ENCODE measurements around the gene TCERG1L. TPM values are rescaled to one million over a fixed set of nuclear protein-coding genes. Genes with fewer than 3 reads are reported as not detected.

Gene TCERG1L
- total RNA-seq, 2 experiments from 2014 or later, result not detected

DNA sequence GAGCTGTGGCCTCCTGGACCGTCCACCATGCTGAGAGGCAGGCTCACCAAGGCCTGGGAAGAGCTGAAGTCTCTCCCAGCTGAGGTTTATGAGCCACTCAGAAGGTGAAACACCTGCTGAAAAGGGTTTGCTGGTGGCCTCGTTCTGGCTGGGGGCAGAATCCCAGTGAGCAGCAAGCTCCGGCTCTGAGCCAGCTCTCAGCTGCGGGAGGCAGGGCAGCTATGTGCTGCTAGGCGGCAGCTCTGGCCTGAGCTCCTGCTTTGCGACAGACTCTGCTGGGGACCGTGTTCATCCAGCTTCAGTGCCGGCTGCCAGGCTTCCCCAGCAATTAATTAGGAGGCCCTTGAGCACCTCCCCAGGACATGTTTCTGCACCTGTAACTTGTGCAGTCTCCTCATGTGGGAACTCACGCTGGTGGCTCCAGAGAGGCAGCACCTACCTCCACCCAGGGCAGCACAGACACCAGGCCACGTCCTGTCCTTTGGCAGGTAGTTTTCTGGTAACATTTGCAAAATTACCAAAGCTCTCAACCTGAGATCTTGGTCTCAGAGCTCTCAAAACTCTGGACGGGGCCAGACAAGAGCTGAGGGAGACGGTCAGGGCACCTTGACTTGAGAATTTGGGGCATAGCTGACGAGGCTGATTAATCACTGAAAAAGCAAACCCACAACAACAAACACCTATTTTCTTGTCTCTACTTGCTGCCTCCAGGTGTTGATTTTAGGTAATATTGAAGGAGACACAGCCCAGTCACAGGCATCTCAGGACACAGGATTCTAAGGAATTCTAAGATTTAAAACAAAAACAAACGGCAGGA, 185.0 kb downstream of the TCERG1L start:
- ChIA-PET POLR2A (interaction anchor here (0.6 kb wide), 1 partner anchor 1931 kb away, joined by 3 read pairs; no protein-coding TSS in a partner anchor), CTCF (no interaction called here)
- DNase-seq (no peak), ATAC-seq (no peak)
- Mint-ChIP-seq H3K4me1 (ENCODE audit: low read depth) (peaks cover 4% of the 10 kb centered on the region), H3K9me3 (no peaks in the 10 kb centered on the region), H3K4me3 (no peak overlapping the region), H3K36me3 (ENCODE audit: low read depth) (no peaks in the 10 kb centered on the region), H3K27ac (no peak overlapping the region), H3K27me3 (no peaks in the 10 kb centered on the region)
- TF ChIP-seq, protein P1, sequence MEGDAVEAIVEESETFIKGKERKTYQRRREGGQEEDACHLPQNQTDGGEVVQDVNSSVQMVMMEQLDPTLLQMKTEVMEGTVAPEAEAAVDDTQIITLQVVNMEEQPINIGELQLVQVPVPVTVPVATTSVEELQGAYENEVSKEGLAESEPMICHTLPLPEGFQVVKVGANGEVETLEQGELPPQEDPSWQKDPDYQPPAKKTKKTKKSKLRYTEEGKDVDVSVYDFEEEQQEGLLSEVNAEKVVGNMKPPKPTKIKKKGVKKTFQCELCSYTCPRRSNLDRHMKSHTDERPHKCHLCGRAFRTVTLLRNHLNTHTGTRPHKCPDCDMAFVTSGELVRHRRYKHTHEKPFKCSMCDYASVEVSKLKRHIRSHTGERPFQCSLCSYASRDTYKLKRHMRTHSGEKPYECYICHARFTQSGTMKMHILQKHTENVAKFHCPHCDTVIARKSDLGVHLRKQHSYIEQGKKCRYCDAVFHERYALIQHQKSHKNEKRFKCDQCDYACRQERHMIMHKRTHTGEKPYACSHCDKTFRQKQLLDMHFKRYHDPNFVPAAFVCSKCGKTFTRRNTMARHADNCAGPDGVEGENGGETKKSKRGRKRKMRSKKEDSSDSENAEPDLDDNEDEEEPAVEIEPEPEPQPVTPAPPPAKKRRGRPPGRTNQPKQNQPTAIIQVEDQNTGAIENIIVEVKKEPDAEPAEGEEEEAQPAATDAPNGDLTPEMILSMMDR (IDR thresholded peaks at IDR 0.05), result no peak
- intact Hi-C loops (cut with micrococcal nuclease), result no loop called here

- Mint-ChIP-seq H3K4me3 (no peak overlapping the region), H3K4me1 (ENCODE audit: low read depth) (peaks cover 4% of the 10 kb centered on the region), H3K9me3 (no peaks in the 10 kb centered on the region), H3K27ac (no peak overlapping the region), H3K36me3 (ENCODE audit: low read depth) (no peaks in the 10 kb centered on the region), H3K27me3 (no peaks in the 10 kb centered on the region)
- DNase-seq (no peak), ATAC-seq (no peak)
- CTCF ChIA-PET, result no interaction called here
- TF ChIP-seq, protein P1 (IDR thresholded peaks at IDR 0.05), result no peak
- POLR2A ChIA-PET, result no interaction called here
- intact Hi-C loops (cut with micrococcal nuclease), result no loop called here
Observed at GRCh38 chr10:131125511-131126225, 185.9 kb downstream of the TCERG1L start.

- TF ChIP-seq, protein P1 (IDR thresholded peaks at IDR 0.05), result no peak
- no peaks in the 10 kb centered on the region for H3K36me3 Mint-ChIP-seq (ENCODE audit: low read depth)
- POLR2A ChIA-PET, result no interaction called here
- no peak overlapping the region for H3K4me3 Mint-ChIP-seq
- H3K27ac Mint-ChIP-seq, result no peak overlapping the region
- no peaks in the 10 kb centered on the region for H3K27me3 Mint-ChIP-seq
- intact Hi-C loops (cut with micrococcal nuclease), result no loop called here
- H3K9me3 Mint-ChIP-seq, result no peaks in the 10 kb centered on the region
- peaks cover 4% of the 10 kb centered on the region for H3K4me1 Mint-ChIP-seq (ENCODE audit: low read depth)
- CTCF ChIA-PET, result no interaction called here
- ATAC-seq (no peak), DNase-seq (no peak)
Observed at GRCh38 chr10:131124945-131125344, 186.6 kb downstream of the TCERG1L start.

DNA sequence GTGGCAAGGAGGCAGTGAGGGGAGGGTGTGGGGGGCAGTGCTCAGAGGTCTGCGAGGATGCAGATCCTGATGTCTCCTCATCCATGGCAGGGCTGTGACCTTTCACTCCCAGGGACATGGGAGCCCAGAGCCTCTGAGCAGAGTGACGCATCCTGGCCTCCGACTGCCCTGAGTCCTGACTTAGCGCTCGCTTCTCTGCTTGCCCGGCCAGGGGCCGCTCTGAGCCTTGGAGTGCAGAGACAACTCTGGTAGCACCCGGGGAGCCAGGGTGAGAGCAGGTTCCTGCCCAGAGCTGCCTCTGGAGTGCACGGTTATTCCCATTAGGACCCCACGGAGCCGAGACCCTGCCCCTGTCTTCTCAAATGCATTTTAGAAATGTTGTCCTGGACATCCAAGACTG, 188.0 kb downstream of the TCERG1L start:
- no peaks in the 10 kb centered on the region for H3K9me3 Mint-ChIP-seq
- no peaks in the 10 kb centered on the region for H3K27me3 Mint-ChIP-seq
- CTCF ChIA-PET, result no interaction called here
- TF ChIP-seq, protein P1 (IDR thresholded peaks at IDR 0.05), result no peak
- H3K36me3 Mint-ChIP-seq (ENCODE audit: low read depth), result no peaks in the 10 kb centered on the region
- H3K4me3 Mint-ChIP-seq, result no peak overlapping the region
- no peak overlapping the region for H3K27ac Mint-ChIP-seq
- DNase-seq (no peak), ATAC-seq (no peak)
- POLR2A ChIA-PET, result no interaction called here
- intact Hi-C loops (cut with micrococcal nuclease), result no loop called here
- peaks cover 4% of the 10 kb centered on the region for H3K4me1 Mint-ChIP-seq (ENCODE audit: low read depth)

DNA sequence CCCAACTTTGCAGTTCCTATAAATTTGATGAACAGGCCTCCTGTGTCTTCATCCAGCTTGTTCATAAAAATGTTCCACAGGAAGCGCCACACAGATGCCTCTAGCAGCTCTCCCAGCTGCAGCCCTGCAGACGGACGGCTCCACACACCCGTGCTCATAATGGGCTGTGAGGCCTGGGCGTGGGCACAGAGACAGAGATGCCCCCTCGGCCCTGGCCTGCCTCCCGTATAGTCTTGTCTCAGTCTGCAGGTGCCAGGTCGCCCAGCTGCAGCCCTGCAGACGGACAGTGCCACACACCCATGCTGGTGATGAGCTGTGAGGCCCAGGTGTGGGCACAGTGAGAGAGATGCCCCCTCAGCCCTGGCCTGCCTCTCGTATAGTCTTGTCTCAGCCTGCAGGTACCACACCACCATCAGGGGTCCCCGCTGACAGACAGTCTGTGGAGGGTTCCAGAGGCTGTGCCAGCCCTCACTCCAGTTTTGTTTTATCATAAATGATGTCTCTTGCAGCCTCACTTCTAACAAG, 189.9 kb downstream of the TCERG1L start:
- no peaks in the 10 kb centered on the region for H3K4me1 Mint-ChIP-seq (ENCODE audit: low read depth)
- intact Hi-C loops (cut with micrococcal nuclease), result no loop called here
- H3K4me3 Mint-ChIP-seq, result no peak overlapping the region
- TF ChIP-seq, protein P1 (IDR thresholded peaks at IDR 0.05), result no peak
- H3K27ac Mint-ChIP-seq, result no peak overlapping the region
- H3K27me3 Mint-ChIP-seq, result no peaks in the 10 kb centered on the region
- DNase-seq, result no peak
- no peaks in the 10 kb centered on the region for H3K9me3 Mint-ChIP-seq
- CTCF ChIA-PET, result no interaction called here
- ATAC-seq, result no peak
- H3K36me3 Mint-ChIP-seq (ENCODE audit: low read depth), result no peaks in the 10 kb centered on the region
- POLR2A ChIA-PET, result interaction anchor here (0.5 kb wide), 1 partner anchor 62 kb away, joined by 3 read pairs; no protein-coding TSS in a partner anchor
